HG03439 (cell line): Measurements from ENCODE around the gene CADM1.

Source experiments
- ATAC-seq: cut with Tn5 transposase; IDR thresholded peaks from one replicate; pipeline ENCODE4 v1.9.1; 2021; ENCODE audit warnings: mild to moderate bottlenecking, moderate library complexity; ENCODE audit not compliant: unreplicated experiment

The CADM1 gene

GRCh38 chr11:115324581-115325432 lies 179.4 kb downstream of the CADM1 start:
- no peak for ATAC-seq

GRCh38 chr11:115322553-115323203 lies 181.5 kb downstream of the CADM1 start:
- no peak for ATAC-seq

GRCh38 chr11:115321605-115322289 lies 182.5 kb downstream of the CADM1 start:
- no peak for ATAC-seq

- no peak for ATAC-seq
Measured at GRCh38 chr11:115317277-115318185, 186.7 kb downstream of the CADM1 start.

- ATAC-seq = no peak
Measured at GRCh38 chr11:115316696-115317095, 187.5 kb downstream of the CADM1 start.

- ATAC-seq = no peak
Measured at GRCh38 chr11:115314330-115314920, 189.8 kb downstream of the CADM1 start.

- ATAC-seq = no peak
Measured at GRCh38 chr11:115313224-115313838, 190.9 kb downstream of the CADM1 start.

- no peak for ATAC-seq
Measured at GRCh38 chr11:115311949-115312348, 192.3 kb downstream of the CADM1 start.

- ATAC-seq = no peak
Measured at GRCh38 chr11:115306689-115307088, 197.5 kb downstream of the CADM1 start.

GRCh38 chr11:115304774-115305472 lies 199.3 kb downstream of the CADM1 start:
- ATAC-seq = no peak

- ATAC-seq = no peak
Measured at GRCh38 chr11:115303929-115304531, 200.2 kb downstream of the CADM1 start.

- no peak for ATAC-seq
Measured at GRCh38 chr11:115302946-115303703, 201.1 kb downstream of the CADM1 start.

GRCh38 chr11:115300660-115301428 lies 203.4 kb downstream of the CADM1 start:
- no peak for ATAC-seq

GRCh38 chr11:115298300-115299012 lies 205.8 kb downstream of the CADM1 start:
- no peak for ATAC-seq

GRCh38 chr11:115297330-115297729 lies 206.9 kb downstream of the CADM1 start:
- ATAC-seq = no peak

- no peak for ATAC-seq
Measured at GRCh38 chr11:115291325-115291724, 212.9 kb downstream of the CADM1 start.

GRCh38 chr11:115290893-115291292 lies 213.3 kb downstream of the CADM1 start:
- ATAC-seq = no peak
